Subcutaneous adipose tissue (tissue), 4 donors: ENCODE data around the gene MID1. TPM values are rescaled to one million over a fixed set of nuclear protein-coding genes. Genes with fewer than 3 reads are reported as not detected.

Source experiments
- total RNA-seq, 4 donors: library from RNA; depleted of rRNA; stranded (reverse); fragments of >200 nt; gene quantifications; one replicate each; pipeline ENCODE4 v1.1.0, GENCODE V29; 2016
- TF ChIP-seq, protein P1 (sequence below): fragments of 450-650 bp; IDR thresholded peaks from one replicate; pipeline ENCODE4 v1.5.1; 2016; ENCODE audit warnings: low read depth, mild to moderate bottlenecking, control low read depth, antibody characterized with exemption, moderate library complexity

The MID1 gene
- total RNA-seq, 4 donors from 2014 or later, result 5.9 to 11.1 (median 8.6) TPM

DNA sequence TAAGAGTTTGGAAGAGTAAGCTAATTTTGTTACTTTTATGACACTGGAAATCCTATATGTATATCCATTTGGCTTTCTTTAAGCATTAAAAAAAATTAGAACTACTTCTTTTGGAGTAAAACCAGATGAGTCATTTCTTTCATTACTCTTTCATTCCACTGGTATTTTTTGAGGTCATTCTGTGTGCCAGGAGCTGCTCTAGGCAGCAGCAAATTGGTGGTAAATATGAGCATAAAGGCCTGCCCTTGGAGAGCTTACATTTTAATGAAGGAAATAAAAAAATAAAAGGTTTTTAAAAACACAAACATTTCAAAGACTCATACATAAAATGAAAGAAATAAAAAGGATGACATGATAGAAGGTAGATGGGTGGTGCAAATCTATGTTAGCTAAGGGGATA, 37.4 kb downstream of the MID1 start:
- TF ChIP-seq, protein P1, sequence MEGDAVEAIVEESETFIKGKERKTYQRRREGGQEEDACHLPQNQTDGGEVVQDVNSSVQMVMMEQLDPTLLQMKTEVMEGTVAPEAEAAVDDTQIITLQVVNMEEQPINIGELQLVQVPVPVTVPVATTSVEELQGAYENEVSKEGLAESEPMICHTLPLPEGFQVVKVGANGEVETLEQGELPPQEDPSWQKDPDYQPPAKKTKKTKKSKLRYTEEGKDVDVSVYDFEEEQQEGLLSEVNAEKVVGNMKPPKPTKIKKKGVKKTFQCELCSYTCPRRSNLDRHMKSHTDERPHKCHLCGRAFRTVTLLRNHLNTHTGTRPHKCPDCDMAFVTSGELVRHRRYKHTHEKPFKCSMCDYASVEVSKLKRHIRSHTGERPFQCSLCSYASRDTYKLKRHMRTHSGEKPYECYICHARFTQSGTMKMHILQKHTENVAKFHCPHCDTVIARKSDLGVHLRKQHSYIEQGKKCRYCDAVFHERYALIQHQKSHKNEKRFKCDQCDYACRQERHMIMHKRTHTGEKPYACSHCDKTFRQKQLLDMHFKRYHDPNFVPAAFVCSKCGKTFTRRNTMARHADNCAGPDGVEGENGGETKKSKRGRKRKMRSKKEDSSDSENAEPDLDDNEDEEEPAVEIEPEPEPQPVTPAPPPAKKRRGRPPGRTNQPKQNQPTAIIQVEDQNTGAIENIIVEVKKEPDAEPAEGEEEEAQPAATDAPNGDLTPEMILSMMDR, result no peak

DNA sequence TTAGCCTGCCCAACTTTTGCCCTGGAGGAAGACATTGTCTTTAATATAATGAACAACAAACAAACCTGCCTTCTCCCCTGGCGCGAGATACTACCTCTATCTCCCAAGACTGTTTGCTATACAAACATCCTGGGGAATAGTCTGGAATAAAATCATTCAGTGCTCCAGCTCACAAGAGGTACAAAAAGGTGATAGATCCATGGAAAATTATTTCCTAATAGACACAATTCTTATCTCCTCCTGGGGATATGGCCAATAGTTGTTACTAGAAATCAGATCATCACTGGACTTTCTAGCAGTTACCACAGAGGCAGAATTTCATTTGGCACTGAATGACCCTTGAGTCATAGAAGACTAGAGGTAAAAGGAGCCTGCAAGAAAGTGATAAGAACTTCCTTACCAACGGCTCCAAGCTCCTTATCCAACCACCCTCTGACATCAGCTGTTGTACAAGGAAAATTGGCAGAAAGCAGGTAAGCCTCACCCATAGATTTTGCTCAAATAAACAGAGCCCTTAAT, 38.1 kb downstream of the MID1 start:
- TF ChIP-seq, protein P1, result no peak

DNA sequence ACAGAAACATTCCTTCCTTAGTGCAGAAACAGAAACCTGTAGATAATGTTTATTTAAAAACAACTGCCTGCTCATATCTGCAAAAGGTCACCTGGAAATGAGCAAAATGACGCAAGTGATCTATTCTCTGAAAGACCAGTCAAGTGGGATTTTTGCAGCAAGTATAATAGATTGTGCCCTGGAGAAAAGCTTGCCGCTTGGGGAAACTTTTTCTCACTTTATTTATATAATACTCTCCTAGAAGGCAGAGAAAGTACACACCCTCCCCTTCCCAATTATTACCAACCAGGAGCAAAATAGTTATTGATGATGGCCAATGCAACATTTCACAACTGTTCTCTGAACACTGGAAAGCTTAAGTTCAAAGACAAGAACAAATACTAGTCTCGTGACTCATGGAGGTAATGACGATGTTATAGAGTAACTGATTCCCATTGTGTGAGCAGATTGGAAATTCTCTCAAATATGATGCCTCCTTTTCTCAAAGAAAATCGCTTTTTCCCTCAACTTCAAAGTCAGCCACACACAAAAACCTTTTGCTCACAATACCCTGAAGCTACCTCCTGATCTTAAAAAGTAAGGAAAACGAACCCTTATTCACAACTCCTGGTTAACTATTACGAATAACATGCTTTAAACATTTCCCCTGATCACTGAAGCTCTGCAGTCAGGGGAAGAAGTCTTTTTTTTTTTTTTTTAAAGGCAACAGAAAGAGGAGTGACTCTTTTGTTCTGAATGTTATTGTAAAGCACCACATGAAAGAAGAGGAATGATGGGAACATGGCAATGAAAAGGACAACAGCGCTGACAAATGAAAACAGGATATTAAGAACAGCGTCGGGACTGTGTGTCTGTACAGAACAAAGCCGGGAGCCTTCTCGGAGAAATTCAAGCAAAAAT, 41.0 kb downstream of the MID1 start:
- TF ChIP-seq, protein P1, result no peak

DNA sequence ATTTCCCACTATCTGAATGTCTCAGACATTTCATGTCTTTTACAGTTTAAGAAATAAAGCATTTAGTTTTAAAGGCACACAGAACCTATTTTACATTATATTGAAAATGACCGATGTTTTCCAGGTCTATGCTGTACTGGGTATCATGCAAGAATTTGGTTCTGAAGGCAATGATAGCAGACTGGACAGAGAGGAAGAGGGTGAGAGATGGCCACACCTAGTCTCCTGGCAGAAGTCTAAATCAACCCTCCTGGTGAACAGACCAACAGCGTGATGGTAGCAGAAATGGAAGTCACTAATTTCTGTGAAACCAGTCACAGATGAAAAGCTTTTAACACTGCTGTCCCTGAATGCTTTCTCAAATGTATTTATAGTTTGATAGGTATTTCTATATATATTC, 41.9 kb downstream of the MID1 start:
- TF ChIP-seq, protein P1, result no peak

DNA sequence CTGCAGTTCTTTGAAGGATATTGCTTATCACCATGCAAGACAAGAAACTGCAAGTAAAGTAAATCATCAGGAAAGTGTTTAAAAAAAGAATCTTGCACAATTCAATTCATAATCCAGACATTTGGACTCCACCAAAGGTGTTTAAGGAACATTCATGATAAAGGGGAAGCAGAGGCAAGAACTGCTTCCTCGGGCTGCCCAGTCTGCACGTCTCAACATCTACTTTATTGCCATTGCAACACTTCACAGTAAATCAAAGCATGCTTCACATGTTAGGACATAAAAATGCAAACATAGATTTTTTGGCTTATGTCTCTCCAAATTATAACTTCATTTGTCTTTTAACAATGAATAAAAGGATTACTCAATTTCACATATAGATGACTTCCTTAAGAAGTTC, 42.5 kb downstream of the MID1 start:
- TF ChIP-seq, protein P1, result no peak

DNA sequence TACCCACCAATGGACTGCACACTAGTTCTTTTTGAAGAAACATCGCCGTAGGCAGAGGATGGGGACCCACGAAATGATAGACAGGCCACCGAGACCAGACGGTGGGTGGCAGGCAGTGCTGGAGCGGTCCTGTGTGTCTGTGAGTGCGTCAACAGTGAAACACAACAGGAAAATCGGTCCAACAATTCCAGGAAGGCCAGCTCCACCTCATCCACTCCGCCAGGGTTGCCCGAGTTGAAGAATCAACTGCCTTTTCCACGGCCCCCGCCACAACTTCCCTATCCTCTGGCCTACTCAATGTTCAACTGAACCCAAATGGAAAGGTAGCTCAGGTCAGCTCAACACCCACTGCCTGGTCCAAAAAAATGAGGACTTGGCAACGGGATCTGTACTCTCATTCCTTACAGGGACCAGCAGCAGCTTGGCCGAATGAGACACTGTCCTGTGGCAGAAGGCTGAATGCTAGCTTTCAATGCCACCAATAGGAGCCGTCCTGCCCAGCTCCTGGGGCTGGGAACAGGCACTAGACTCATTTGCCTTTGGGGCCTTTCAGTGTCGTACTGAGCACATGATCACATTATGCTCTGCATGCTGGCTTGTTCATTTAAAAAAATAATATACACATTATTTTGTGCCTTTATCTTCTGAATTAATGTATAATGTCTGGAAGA, 43.5 kb downstream of the MID1 start:
- TF ChIP-seq, protein P1, result no peak

DNA sequence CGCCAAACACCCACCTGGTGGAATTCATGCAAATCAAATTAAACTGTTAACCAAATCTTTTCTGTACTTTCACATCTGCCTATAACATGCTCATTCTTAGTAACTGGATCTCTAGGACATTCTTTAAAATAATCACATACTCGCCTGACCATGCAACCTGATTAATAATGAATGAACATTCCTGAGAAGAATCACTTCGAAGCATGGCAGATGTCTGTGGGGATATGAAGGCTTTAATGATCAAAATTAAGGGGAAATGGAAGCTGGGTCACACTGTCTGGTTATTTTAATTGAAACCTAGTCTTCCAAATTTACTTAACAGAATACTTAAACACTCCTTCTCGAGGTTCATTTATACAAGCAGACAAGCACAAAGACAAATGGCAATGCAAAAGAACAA, 44.2 kb downstream of the MID1 start:
- TF ChIP-seq, protein P1, result no peak
